ENCODE measurements around the gene MSL2.
"Not testable (repeated sequence)": the region's sequence is repeated elsewhere in the genome, so short reads cannot be mapped to it uniquely, and the experiment has no call there.

The MSL2 gene

DNA sequence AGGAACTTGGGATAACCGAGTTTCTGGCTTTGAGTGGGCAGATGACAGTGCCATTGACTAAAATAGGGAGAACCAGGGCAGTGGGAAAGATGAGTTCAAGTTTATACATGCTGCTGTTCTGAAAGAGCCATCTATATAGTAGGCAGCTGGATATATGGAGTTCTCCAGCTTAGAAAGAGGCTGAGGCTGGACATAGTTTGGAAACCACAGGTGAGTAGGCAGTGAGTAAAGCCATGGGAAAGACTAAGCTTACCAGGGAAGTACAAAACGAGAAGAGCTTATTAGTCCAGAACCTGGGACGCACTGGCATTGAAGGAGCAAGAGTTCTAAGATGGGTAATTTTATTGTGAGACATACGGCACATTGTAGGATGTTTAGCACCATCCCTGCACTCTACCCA lies 54.2 kb downstream of the MSL2 start:
- no peak for DNase-seq

DNA sequence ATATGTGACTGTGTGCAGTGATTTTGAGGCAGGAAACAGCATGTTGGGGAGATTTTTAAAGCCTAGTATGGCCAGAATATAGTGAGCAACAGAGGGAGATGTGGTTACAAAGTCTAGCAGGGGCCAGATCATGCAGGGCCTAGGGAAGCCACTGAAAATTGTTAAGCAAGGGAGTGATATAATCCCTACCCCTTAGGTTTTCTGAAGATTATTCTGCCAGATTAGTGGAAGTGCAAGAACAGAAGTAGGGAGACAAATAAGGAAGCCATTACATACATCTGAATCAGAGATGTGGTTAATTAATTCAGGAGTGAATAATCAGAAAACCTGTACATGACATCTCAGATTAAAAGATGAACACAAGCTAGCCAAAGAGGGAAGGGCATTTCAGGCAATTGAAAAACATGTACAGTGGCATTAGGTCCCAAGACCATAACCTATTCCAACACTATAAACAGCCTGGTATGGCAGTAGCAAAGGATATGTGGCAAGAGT lies 54.8 kb downstream of the MSL2 start:
- DNase-seq = no peak

- DNase-seq = no peak
Measured at GRCh38 chr3:136136454-136136853, 59.7 kb downstream of the MSL2 start.

DNA sequence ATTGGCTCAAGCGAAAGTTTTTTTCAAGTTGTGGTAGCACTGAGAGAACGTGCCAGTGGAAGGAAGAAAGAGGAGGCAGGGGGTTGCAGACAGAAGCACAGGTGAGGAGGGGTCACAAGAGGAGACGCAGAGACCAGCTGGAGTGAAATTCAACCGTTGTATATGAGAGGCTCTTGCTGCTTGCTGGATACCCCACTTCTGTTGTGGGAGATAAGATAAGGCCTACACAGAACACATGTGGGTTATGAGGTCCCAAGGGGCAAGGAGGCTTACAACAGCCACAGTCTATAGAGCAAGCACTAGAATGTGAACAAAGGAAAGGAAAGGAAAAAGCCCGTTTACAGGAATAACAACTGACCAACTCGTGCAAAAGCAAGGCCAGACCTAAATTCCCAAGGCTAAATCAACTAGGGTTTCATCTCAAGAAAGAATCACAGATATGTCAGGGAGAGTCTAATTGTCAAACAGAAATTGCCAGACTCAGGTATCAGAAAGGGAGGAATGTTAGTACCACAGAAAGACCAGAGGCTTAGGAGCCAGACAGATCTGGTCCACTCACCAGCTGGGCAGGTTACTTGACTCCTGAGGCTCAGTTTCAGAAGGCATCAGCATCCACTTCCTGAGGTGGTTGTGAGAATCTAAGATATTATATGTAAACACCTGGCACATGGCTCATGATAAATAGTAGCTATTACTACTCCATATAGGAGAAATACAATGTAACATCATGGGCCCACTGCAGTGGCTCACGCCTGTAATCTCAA lies 60.9 kb downstream of the MSL2 start:
- DNase-seq = no peak

GRCh38 chr3:136134091-136134490 lies 62.0 kb downstream of the MSL2 start:
- no peak for DNase-seq

DNA sequence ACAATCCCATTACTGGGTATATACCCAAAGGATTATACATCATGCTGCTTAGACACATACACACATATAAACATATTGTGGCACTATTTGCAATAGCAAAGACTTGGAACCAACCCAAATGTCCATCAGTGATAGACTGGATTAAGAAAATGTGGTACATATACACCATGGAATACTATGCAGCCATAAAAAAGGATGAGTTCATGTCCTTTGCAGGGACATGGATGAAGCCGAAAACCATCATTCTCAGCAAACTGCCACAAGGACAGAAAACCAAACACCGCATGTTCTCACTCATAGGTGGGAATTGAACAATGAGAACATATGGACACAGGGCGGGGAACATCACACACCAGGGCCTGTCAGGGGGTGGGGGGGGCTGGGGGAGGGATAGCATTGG lies 64.5 kb downstream of the MSL2 start:
- not testable (repeated sequence) for DNase-seq

DNA sequence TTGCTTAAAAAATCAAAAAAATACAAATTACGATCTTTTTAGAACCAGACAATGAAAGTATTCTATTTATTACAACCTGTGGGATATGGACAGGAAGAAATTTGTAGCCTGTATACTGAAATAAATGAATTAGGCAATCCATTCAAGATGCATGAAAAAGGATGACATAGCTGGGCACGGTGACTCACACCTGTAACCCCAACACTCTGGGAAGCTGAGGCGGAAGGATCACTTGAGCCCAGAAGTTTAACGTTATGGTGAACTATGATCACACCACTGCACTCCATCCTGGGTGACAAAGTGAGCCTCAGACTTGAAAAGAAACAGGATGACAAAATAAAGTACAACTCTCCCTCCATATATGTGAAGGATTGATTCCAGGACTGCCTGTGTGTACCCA lies 74.1 kb downstream of the MSL2 start:
- DNase-seq = no peak

DNA sequence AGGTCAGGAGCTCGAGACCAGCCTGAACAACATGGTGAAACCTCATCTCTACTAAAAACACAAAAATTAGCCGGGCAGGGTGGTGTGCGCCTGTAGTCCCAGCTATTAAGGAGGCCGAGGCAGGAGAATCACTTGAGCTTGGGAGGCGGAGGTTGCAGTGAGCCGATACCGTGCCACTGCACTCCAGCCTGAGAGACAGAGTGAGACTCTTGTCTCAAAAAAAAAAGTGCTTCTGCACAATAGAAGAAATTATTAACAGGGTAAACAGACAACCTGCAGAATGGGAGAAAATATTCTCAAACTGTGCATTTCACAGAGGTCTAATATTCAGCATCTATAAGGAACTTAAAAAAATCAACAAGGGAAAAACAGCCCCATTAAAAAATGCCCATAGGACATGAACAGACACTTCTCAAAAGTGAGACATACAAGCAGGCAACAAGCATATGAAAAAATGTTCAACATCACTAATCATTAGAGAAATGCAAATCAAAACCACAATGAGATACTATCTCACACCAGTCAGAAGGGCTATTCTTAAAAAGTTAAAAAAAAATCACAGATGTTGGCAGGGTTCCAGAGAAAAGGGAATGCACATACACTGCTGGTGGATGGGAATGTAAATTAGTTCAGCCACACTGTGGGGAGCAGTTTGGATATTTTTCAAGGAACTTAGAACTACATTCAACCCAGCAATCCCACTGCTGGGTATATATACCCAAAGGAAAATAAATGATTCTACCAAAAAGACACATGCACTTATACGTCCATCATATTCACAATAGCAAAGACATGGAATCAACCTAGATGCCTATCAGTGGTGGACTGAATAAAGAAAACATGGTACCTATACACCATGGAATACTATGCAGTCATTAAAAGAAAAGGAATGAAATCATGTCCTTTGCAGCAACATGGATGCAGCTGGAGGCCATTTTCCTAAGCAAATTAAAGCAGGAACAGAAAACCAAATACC lies 75.5 kb downstream of the MSL2 start:
- no peak for DNase-seq

- DNase-seq = not testable (repeated sequence)
Measured at GRCh38 chr3:136119783-136120182, 76.4 kb downstream of the MSL2 start.

GRCh38 chr3:136119332-136119731 lies 76.8 kb downstream of the MSL2 start:
- DNase-seq = not testable (repeated sequence)

- no peak for DNase-seq
Measured at GRCh38 chr3:136114421-136114820, 81.7 kb downstream of the MSL2 start.

GRCh38 chr3:136110481-136110880 lies 85.7 kb downstream of the MSL2 start:
- no peak for DNase-seq

DNA sequence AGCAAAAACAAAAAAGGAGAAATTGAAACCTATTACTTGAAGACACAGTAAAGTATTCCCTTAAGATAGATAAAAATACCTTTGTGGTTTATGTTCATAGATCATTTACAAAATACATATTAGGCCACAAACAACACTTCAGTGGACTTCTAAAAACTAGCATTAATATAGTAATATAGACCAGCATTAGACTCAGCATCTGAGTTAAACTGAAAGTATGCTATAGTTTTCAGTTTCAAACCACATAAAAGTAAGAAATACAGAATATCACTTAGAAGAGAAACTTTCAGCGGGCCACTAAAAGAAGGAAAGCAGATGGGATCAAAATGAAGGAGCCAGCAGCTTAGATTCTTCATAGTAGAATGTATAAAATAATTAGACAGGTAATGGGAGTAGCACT lies 86.6 kb downstream of the MSL2 start:
- no peak for DNase-seq

DNA sequence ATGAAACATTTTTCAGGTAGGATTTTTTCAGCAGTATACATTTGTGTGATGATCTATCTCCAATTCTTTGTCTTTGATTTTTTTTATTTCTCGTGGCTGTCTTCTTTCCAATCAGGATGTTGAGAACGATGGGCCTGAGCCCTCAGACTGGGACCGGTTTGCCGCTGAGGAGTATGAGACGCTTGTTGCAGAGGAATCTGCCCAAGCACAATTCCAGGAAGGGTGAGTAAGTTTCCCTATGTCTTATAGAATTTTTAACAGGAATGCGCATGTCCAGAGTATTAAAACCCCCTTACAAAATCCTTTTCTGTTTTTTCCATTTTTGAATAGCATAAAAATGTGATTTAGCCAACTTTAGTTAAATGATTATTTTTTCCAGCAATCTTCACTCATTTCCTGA lies 90.0 kb downstream of the MSL2 start:
- DNase-seq = no peak

- DNase-seq = no peak
Measured at GRCh38 chr3:136105044-136105443, 91.1 kb downstream of the MSL2 start.
